ENCODE measurements around the gene CAGE1.

The CAGE1 gene

DNA sequence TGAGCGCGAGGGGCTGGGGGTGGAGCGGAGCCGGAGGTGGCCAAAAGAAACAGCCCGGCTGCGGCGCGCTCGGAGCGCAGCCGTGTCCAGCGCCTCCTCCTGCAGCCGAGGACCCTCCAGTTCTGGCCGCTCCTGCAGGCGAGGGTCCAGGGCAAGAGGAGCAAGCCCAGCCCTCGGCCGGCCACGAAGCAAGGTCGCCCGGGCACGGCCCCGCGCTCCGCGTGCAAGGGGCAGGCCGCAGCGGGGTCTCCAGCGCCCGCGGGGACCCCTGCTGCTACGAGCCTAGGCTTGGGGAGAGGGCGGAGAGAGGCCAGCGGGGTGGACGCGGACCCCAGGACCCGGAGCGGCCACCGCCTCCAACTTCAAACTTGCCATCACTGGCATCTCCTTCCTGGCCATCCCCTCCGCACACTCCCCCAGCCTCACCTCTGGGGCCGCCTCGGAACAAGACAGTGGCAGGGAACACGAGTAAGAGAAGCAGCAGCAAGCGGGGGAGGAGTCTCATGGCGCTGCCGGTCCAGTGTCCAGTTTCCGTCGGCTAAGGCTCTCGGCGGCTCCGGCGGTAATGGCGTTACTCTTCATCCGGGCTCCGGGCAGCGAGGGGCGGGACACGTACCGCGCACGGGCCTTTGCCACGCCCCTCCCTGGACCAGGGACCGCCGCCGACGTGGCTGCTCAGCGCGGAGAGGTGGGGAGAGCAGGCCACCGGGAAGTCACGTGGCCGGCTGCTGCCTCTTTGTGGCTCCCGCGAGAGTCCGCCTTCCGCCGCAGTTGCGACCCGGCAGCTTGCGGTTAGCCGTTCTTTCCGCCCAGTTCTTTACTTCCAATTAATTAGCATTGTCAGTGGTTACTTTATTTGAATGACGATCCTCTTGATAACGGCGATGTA is 76.7 kb downstream of the CAGE1 start, which contains the start of gene SSR1:
SSR1 (minus strand) TSS at position 584 of the 889 bp plus-strand sequence; CDS start at position 505, 79 bp downstream.
- peak; percentile 83 to 92 for DNase-seq (ENCODE audit: low read depth in 2 of 2, low spot score in 1 of 2)

DNA sequence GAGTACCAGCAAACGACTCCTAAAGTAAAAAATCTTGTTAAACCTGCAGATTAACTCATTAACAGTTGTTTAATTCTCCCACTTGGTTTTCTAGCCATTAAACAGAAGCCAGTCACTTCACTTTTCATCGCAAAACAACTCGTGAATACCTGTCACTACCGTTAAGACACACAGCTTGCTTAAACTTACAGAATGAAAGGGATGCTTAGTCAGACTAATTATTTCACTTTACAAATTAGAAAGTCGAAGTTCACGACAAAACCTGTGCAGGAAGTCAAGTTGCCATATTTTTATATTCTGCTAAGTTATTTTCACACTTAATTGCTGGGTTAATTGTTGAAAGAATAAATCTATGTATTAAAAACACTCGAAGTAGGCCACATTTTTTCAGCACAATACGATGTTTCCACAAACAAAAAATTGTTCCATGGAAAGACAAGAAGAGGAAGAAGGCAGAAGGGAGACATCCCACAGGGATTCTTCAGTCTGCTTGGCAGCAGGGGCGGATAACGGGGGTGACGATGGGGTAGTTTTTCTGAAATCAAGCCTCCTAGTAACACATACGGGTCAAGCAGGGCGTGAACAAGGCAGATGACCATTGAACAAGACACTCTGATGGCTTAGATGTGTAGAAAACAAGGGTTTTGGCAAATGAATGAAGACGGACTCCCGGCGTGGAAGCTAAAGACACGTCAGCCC is 77.5 kb downstream of the CAGE1 start:
- DNase-seq (ENCODE audit: low read depth in 2 of 2, low spot score in 1 of 2), result no peak

DNA sequence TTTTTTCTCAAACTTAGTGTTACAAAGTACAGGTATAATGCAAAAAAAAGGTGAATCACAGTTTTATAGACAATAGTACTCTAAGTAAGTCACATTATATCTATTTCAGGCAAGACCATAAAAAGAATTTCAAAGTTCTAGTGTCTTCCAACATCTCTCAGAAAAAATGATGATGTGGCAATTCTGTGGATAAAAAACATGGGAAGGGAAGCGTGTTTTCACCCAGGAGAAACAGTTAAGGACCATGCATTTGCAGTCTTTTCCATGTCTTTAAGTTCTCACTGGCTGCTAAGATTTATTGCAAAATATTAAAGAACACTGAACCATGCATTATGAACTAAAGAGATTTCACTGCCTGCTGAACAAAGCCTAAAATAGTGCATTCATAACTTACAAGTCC is 78.4 kb downstream of the CAGE1 start:
- DNase-seq (ENCODE audit: low read depth in 2 of 2, low spot score in 1 of 2), result no peak

DNA sequence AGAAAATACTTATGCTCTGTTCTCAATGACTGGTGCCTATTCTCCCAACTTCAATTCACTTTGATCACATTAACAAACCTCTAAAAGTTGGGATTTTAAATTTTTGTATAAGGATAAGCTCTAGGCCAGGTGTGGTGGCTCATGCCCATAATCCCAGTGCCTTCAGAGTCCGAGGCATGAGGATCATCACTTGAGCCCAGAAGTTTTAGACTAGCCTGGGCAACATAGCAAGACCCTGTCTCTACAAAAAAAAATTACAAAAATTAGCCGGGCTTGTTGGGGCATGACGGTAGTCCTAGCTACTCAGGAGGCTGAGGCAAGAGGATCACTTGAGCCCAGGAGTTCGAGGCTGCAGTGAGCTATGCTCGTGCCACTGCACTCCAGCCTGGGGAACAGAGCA is 80.5 kb downstream of the CAGE1 start:
- DNase-seq (ENCODE audit: low read depth in 2 of 2, low spot score in 1 of 2), result no peak

DNA sequence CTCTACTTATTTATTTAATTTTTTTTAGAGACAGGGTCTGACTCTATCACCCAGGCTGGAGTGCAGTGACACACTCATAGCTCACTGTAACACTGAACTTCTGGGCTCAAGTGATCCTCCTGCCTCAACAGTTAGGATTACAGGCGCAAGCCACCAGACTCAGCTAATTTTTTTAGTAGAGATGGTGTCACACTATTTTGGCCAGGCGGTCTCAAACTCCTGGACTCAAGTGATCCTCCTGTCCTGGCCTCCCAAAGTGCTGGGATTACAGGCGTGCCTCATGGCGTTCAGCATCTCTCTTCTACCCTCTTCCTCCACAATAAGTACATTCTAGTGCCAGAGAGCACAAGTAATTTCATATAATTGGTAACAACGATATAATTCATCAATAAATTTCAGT is 82.0 kb downstream of the CAGE1 start:
- DNase-seq (ENCODE audit: low read depth in 2 of 2, low spot score in 1 of 2), result no peak

DNA sequence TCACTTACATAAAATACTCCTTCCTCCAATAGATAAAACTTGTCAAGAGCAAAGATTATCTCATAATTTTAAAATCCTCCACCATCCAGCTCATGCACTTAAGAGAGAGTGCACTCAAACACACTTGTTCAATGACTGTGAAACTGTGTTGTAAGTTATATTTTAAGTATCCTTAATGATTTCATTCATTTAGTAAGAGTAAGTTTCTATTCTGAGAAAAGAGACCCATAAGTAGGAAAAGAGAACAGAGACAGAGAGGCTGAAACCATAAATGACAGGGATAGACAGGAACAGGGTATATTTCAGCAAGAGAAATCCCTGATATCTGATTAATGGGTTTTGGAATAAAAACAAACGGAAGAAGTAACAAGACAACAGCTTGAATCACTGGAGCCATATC is 84.7 kb downstream of the CAGE1 start:
- DNase-seq (ENCODE audit: low read depth in 2 of 2, low spot score in 1 of 2), result no peak

DNA sequence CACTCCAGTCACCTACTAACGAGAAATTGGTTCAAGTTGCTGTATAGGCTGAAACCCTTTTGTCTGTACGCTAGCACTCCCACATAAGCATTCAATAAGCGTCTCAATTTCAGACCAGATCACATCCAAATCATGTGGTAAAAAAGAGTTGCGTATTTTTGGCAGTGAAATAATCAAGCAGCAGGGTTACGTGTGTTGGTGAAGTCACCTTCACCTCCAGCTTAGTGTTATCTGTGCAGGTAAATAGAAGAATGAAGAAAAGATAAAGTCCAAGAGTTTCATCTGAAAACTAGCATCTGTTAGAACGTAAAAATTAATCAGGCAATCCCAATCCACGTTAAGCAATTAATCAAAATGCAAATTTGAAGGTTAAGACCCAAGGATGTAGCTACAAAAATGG is 87.8 kb downstream of the CAGE1 start:
- DNase-seq (ENCODE audit: low read depth in 2 of 2, low spot score in 1 of 2), result no peak

DNA sequence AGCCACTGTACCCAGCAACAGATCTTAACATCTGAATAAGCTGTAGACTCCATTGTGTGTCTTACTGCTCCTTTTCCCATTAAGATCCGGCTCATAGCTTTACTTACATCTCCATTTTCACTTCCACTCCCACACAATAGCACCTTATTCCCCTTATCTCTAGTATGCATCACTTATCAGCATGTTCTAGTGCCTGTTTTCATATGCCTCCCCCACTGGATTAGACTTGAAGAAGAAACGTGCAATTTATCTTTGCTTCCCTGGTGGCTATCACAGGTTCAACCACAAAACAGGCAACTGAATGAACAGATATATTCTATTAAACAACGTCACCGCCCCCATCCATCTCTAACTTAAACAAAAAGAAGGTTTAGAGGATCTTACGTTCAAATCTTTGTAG is 88.6 kb downstream of the CAGE1 start:
- DNase-seq (ENCODE audit: low read depth in 2 of 2, low spot score in 1 of 2), result no peak

DNA sequence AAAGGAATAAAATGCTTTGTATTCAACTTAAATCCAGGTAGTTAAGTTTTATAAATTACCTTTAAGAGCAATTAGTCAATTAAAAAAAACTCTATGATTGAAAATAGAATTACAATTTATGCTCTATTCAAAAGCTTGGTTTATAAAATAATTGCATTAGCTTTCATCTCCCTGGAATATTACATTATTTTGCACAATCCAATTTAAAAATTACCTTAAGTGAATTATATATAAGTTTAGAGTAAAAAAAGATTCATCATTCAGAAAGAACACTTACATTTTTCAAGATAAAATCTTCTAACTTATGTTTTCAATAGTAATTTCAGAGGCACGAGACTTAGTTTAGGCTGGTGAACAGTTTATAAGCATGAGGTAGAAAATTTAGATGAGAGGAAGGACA is 91.4 kb downstream of the CAGE1 start:
- DNase-seq (ENCODE audit: low read depth in 2 of 2, low spot score in 1 of 2), result no peak

DNA sequence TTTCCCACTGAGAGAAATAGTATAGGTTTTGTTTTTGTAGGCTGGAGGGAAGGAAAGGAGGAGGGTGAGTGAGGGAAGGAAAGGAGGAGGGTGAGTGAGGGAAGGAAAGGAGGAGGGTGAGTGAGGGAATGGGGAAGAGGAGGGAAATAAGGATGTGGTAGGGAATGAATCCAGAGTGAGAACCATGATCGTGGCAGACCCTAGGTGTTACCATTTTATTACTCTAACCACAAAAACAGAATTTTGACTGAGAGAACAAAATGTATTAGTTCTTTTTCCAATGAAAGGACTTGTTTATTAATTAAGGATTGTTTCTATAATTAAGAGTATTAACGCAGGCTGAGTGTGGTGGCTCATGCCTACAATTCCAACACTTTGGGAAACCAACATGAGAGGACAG is 92.9 kb downstream of the CAGE1 start:
- DNase-seq (ENCODE audit: low read depth in 2 of 2, low spot score in 1 of 2), result no peak

DNA sequence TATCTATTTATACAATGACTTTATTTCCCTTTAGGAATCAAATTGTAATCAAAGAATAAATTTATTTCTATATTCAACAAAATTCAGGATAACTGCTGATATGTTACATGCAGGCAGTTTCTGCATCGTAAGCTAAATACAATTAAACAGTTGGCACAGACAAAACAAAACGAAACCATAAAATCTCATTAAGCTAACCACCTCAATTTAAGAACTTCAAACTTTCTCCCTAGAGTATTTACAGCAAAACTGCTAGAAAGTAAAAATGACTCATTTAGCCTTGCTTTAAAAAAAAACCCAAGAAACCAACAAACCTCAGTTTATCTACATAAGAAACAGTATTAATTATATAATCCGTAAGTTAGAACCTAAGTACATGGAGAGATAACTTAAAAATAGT is 93.6 kb downstream of the CAGE1 start:
- no peak for DNase-seq (ENCODE audit: low read depth in 2 of 2, low spot score in 1 of 2)

DNA sequence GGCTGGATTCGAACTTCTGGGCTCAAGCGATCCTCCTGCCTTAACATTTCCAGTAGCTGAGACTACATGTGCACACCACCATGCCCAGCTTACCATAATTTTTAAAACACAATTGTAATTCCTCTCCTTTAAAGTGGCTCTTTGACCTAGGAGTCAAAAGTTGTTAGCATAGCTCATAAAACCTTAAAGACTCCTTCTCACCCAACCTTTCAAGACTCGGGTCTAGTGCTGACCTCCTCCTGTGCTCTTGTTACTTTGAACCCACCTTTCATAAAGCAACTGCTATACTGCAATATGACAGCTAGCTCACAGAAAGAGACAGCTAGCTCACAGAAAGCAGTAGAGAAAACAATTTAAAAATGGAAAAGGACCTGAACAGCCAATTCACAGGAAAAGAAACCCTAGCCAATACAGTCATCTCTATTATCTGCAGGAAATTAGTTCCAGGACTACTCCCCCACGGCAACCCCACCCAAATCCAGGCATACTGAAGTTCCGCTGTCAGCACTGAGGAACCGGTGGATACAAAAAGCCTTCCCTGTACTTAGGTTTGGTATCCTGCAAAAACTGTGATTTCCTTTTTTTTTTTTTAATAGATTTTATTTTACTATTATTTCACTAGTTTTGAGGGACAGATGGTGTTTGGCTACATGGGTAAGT is 96.8 kb downstream of the CAGE1 start:
- no peak for DNase-seq (ENCODE audit: low read depth in 2 of 2, low spot score in 1 of 2)

DNA sequence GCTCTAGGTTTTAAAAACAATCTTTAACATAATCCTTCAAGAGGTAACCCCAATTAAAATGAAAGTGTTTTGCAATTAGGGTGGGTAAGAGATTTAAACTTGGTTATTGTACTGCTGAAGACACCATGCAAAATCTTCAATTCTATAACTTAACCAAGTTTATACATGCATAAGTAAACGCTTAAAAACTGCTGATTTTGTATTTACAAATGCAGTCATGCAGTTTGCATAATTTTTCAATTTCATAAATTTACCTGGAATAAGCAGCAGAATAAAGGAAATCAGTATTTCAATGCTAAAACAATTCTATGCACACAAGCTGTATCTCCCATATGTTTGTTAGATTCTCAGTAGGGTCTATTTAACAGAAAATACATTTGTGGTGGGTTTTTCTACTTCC is 99.5 kb downstream of the CAGE1 start:
- no peak for DNase-seq (ENCODE audit: low read depth in 2 of 2, low spot score in 1 of 2)

DNA sequence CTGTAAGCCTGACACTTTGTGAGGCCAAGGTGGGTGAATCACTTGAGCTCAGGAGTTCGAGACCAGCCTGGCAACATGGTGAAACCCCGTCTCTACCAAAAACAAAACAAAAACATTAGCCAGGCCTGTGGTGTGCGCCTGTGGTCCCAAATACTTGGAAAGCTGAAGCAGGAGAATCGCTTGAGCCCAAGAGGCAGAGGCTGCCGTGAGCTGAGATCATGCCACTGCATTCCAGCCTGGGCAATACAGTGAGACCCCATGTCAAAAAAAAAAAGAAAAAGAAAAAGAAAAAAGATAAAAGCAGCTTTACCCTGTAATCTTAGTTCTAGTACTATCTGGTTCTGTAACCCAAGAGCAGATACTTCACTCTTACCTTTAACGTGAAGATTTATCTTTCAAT is 104.1 kb downstream of the CAGE1 start:
- no peak for DNase-seq (ENCODE audit: low read depth in 2 of 2, low spot score in 1 of 2)

DNA sequence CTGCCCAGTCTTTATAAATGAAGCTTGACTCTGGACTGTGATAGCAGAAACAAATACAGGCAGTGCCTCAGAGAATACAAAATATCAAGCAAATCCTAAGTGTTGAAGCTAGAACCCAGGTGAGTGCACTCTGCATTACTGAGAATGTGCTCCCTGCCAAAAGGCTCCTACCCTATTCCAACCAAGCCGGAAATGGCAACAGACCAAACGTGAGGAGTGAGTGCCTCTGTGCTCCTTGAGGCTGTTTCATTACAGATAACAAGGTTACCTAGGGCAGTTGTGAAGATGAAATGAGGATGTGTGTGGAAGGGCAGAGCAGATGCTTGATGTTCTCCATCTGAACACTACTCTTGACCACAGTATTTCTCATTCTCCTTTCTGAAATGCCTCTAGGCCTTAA is 105.9 kb downstream of the CAGE1 start:
- DNase-seq (ENCODE audit: low read depth in 2 of 2, low spot score in 1 of 2), result no peak

DNA sequence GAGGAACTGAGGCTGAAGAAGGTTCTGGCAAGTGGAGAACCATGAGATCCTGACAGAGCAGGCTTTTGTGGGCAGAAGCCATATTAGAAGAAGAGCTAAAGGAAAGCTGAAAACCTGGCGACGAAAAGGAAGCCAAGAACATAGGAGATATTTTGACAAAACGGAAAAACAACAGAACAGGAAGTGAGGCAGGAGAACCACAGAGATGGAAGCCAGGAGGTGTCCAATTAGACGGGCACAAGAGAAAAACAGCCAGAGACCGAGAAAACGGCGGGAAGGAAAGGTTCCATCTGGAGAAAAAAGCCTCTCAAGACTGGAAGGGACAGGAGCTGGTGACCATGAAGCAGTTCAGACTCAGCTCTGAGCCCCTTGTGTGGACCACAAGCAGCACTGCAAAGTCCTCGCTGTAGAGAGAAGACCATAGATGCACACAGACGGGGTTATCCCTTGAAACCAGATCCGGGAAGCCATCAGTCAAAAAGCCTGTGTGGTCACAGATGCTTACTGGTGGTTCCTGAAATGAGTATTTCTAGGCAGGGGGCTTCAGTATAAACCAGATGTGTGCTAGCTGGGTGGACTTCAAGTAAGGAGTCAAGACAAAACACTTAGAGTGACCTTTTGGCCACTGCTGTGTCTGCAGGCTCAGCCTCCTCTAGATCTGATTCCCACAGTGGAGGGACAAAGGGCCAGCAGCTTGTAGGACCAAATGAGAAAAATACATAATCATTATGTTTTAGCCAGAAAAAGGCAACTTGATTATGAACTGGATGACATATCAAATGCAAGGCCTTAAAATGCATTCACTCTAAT is 107.2 kb downstream of the CAGE1 start:
- no peak for DNase-seq (ENCODE audit: low read depth in 2 of 2, low spot score in 1 of 2)

Data from stimulated activated CD8-positive, alpha-beta memory T cell treated with anti-CD3 and anti-CD28 coated beads, Interleukin-4, amount 100 ng/mL, for 4 hours (primary cell).